Ishikawa (cell line): Measurements from ENCODE around the gene SAMD9.

ENCODE experiments used
- CEBPB ChIP-seq: IDR thresholded peaks from 2 replicates; pipeline ENCODE4 v1.6.1; 2012
- CREB1 ChIP-seq: IDR thresholded peaks from 2 replicates; pipeline ENCODE4 v1.6.1; 2012; ENCODE audit warnings: low read depth
- EGR1 ChIP-seq: IDR thresholded peaks from 2 replicates; pipeline ENCODE4 v1.6.1; 2012
- EP300 ChIP-seq: IDR thresholded peaks from 2 replicates; pipeline ENCODE4 v1.6.1; 2012; ENCODE audit warnings: borderline replicate concordance
- FOXM1 ChIP-seq: IDR thresholded peaks from 2 replicates; pipeline ENCODE4 v1.6.1; 2012; ENCODE audit warnings: low read depth, borderline replicate concordance
- MAX ChIP-seq: IDR thresholded peaks from 2 replicates; pipeline ENCODE4 v1.6.1; 2012
- NFIC ChIP-seq: IDR thresholded peaks from 2 replicates; pipeline ENCODE4 v1.6.1; 2012
- RAD21 ChIP-seq: IDR thresholded peaks from 2 replicates; pipeline ENCODE4 v1.6.1; 2012; ENCODE audit warnings: low read depth
- YY1 ChIP-seq: IDR thresholded peaks from 2 replicates; pipeline ENCODE4 v1.6.1; 2012; ENCODE audit warnings: low read depth
- ZBTB7A ChIP-seq: IDR thresholded peaks from 2 replicates; pipeline ENCODE4 v1.6.1; 2012; ENCODE audit warnings: low read depth

- TF ChIP-seq EGR1 = no peak
- TF ChIP-seq FOXM1 = no peak
- no peak for TF ChIP-seq ZBTB7A
- TF ChIP-seq CEBPB = no peak
- no peak for TF ChIP-seq CREB1
- TF ChIP-seq YY1 = no peak
- TF ChIP-seq NFIC = no peak
- no peak for TF ChIP-seq EP300
- TF ChIP-seq RAD21 = peak; percentile 38
- no peak for TF ChIP-seq MAX
Measured at GRCh38 chr7:93092757-93093370, 24.9 kb downstream of the SAMD9 start.
